OCI-LY1 (cell line): ENCODE measurements around the gene MAP3K10.

Experiments used
- EZH2 ChIP-seq: fragments of 200-600 bp; sonication (generic), shearing (Covaris generic); IDR thresholded peaks from 2 replicates; pipeline ENCODE4 v1.8.0; 2017; ENCODE audit warnings: borderline replicate concordance, mixed run types, mild to moderate bottlenecking, antibody characterized with exemption, low read length, moderate library complexity, mixed read lengths
- TF ChIP-seq, protein P1 (sequence below): fragments of 200-600 bp; sonication (generic), shearing (Covaris generic); IDR thresholded peaks from 2 replicates; pipeline ENCODE4 v1.5.1; 2017; ENCODE audit warnings: mild to moderate bottlenecking, antibody characterized with exemption, low read length, moderate library complexity, mixed read lengths

GRCh38 chr19:40162104-40162503 lies 29.1 kb upstream of the MAP3K10 start:
- TF ChIP-seq, protein P1, sequence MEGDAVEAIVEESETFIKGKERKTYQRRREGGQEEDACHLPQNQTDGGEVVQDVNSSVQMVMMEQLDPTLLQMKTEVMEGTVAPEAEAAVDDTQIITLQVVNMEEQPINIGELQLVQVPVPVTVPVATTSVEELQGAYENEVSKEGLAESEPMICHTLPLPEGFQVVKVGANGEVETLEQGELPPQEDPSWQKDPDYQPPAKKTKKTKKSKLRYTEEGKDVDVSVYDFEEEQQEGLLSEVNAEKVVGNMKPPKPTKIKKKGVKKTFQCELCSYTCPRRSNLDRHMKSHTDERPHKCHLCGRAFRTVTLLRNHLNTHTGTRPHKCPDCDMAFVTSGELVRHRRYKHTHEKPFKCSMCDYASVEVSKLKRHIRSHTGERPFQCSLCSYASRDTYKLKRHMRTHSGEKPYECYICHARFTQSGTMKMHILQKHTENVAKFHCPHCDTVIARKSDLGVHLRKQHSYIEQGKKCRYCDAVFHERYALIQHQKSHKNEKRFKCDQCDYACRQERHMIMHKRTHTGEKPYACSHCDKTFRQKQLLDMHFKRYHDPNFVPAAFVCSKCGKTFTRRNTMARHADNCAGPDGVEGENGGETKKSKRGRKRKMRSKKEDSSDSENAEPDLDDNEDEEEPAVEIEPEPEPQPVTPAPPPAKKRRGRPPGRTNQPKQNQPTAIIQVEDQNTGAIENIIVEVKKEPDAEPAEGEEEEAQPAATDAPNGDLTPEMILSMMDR, result no peak
- TF ChIP-seq EZH2, result no peak
